Activated CD8-positive, alpha-beta memory T cell treated with anti-CD3 and anti-CD28 coated beads, Interleukin-2, amount 10 ng/mL, durations not matched to agents 7 days and 5 days (primary cell): ENCODE results near the gene FHAD1. TPM values are rescaled to one million over a fixed set of nuclear protein-coding genes. Genes with fewer than 3 reads are reported as not detected.
"Not testable (repeated sequence)": the region's sequence is repeated elsewhere in the genome, so short reads cannot be mapped to it uniquely, and the experiment has no call there.

Source experiments
- ATAC-seq: fragments of 150-1000 bp; cut with Tn5 transposase; one replicate; pipeline ENCODE4 v1.10.0; 2021; ENCODE audit warnings: moderate library complexity
- CTCF ChIA-PET: fragments of 350-600 bp; sonication (Branson Sonifier 250); formaldehyde crosslinking; loops from one replicate; lab custom pipeline; 2021; ENCODE audit warnings: antibody characterized with exemption; lab: Charles Lee
- DNase-seq: peaks from one replicate; pipeline ENCODE4 v3.0.0-alpha.2; 2020
- H3K27ac Mint-ChIP-seq: one replicate; pipeline ENCODE4 v1.8.0; 2021; ENCODE audit warnings: mild to moderate bottlenecking, mixed read lengths
- H3K27me3 Mint-ChIP-seq: one replicate; pipeline ENCODE4 v1.8.0; 2021; ENCODE audit warnings: mixed read lengths
- H3K36me3 Mint-ChIP-seq: one replicate; pipeline ENCODE4 v1.8.0; 2021; ENCODE audit warnings: mild to moderate bottlenecking, mixed read lengths
- H3K4me1 Mint-ChIP-seq: one replicate; pipeline ENCODE4 v1.8.0; 2021; ENCODE audit warnings: mixed read lengths
- H3K4me3 Mint-ChIP-seq: one replicate; pipeline ENCODE4 v1.8.0; 2021; ENCODE audit warnings: mild to moderate bottlenecking, moderate library complexity, mixed read lengths
- H3K9me3 Mint-ChIP-seq: one replicate; pipeline ENCODE4 v1.8.0; 2022; ENCODE audit warnings: low read depth, mixed read lengths
- total RNA-seq, 2 experiments: library from RNA; stranded (reverse); gene quantifications; one replicate each; pipeline ENCODE4 v1.2.3, GENCODE V29; 2021

Gene FHAD1
- total RNA-seq, 2 experiments from 2014 or later: not detected

GRCh38 chr1:15384301-15384901 lies 137.4 kb downstream of the FHAD1 start:
- Mint-ChIP-seq H3K4me3 (peak overlapping the region; percentile 39), H3K4me1 (peaks cover 14% of the 10 kb centered on the region), H3K27me3 (peaks cover 47% of the 10 kb centered on the region), H3K36me3 (no peaks in the 10 kb centered on the region), H3K9me3 (no peaks in the 10 kb centered on the region), H3K27ac (no peak overlapping the region)
- ATAC-seq (no peak), DNase-seq (no peak)
- CTCF ChIA-PET: interaction anchor here (1.5 to 3.3 kb wide), 2 partner anchors 46 to 61 kb away, joined by 4 to 12 read pairs; no protein-coding TSS in a partner anchor

GRCh38 chr1:15385420-15385819 lies 138.4 kb downstream of the FHAD1 start:
- no peak for ATAC-seq
- Mint-ChIP-seq H3K9me3 (no peaks in the 10 kb centered on the region), H3K27me3 (peaks cover 40% of the 10 kb centered on the region), H3K4me3 (no peak overlapping the region), H3K27ac (no peak overlapping the region), H3K4me1 (peaks cover 14% of the 10 kb centered on the region), H3K36me3 (no peaks in the 10 kb centered on the region)
- CTCF ChIA-PET: interaction anchor here (0.8 to 3.3 kb wide), 5 partner anchors 18 to 257 kb away, joined by 3 to 12 read pairs (median 3); partner anchors contain the start of gene CASP9
- DNase-seq: no peak

- DNase-seq: peak; percentile 43
- CTCF ChIA-PET: interaction anchor here (0.8 to 3.3 kb wide), 6 partner anchors 19 to 258 kb away, joined by 3 to 12 read pairs (median 3); partner anchors contain the start of gene CASP9
- ATAC-seq: peak; percentile 27
- H3K27ac Mint-ChIP-seq: no peak overlapping the region
- no peaks in the 10 kb centered on the region for H3K9me3 Mint-ChIP-seq
- H3K4me1 Mint-ChIP-seq: peaks cover 14% of the 10 kb centered on the region
- no peaks in the 10 kb centered on the region for H3K36me3 Mint-ChIP-seq
- no peak overlapping the region for H3K4me3 Mint-ChIP-seq
- peaks cover 40% of the 10 kb centered on the region for H3K27me3 Mint-ChIP-seq
These were observed 139.2 kb downstream of the FHAD1 start for GRCh38 chr1:15386164-15386749.

DNA sequence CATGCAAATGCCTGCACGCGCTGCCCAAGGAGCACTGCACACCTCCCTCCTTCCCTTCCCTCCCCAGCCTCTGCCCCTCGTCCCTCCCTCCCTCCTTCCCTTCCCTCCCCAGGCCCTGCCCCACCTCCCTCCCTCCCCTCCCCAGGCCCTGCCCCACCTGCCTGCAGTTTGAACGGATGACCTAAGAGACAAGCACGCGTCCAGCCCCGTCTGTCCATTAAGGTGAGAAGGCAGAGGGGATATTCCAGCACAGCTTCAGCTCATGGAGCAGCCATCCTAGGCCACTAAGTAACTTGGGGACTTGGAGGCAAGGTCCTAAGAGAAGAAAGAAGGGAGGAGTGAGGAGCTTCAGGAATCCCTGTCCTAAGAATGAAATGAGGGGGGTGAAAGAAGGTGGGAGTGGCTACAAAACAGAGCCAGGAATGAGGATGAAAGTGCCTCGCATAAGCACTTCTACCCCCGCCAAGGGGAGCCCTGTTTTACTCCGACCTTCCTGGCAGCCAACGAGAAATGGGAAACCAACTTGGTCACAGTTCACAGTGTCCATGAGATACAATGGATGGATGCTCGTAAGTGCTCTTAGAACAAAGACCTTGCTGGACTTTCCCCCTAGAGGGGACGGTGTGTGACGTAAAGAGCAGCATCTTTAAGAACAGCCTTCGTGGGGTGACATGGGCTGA lies 141.3 kb downstream of the FHAD1 start:
- peaks cover 14% of the 10 kb centered on the region for H3K4me1 Mint-ChIP-seq
- no peaks in the 10 kb centered on the region for H3K36me3 Mint-ChIP-seq
- H3K4me3 Mint-ChIP-seq: no peak overlapping the region
- no peaks in the 10 kb centered on the region for H3K9me3 Mint-ChIP-seq
- DNase-seq (no peak), ATAC-seq (no peak)
- CTCF ChIA-PET: no interaction called here
- H3K27me3 Mint-ChIP-seq: peaks cover 44% of the 10 kb centered on the region
- H3K27ac Mint-ChIP-seq: no peak overlapping the region

GRCh38 chr1:15389828-15390227 lies 142.8 kb downstream of the FHAD1 start:
- CTCF ChIA-PET: interaction anchor here (1.0 kb wide), 1 partner anchor 46 kb away, joined by 3 read pairs; no protein-coding TSS in a partner anchor
- ATAC-seq, DNase-seq, H3K27ac Mint-ChIP-seq, H3K9me3 Mint-ChIP-seq, H3K36me3 Mint-ChIP-seq, H3K4me3 Mint-ChIP-seq: not testable (repeated sequence)
- H3K4me1 Mint-ChIP-seq: peaks cover 10% of the 10 kb centered on the region
- H3K27me3 Mint-ChIP-seq: peaks cover 38% of the 10 kb centered on the region

DNA sequence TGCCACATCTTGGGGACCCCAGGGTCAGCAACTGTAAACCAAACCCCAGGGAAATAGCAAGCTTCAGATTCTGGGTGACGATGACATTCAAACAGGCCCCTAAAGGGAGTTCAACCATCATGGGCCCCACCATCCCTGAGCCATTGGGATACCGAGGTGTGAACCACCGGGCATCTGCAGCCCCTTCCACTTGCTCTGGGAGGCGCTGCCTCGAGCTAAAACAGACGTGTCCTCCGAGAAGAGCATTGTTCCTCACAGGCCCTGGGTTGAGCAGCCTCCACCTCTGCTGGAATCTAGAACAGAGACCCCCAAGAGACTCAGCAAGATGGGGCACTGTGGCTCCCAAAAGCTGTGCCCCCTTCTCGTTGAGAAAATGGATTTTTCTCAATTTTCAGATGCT lies 143.6 kb downstream of the FHAD1 start:
- Mint-ChIP-seq H3K27me3 (peaks cover 29% of the 10 kb centered on the region), H3K36me3 (no peaks in the 10 kb centered on the region), H3K4me3 (no peak overlapping the region), H3K4me1 (peaks cover 8% of the 10 kb centered on the region), H3K27ac (no peak overlapping the region), H3K9me3 (no peaks in the 10 kb centered on the region)
- CTCF ChIA-PET: no interaction called here
- ATAC-seq (no peak), DNase-seq (no peak)

- no peaks in the 10 kb centered on the region for H3K9me3 Mint-ChIP-seq
- H3K4me3 Mint-ChIP-seq: no peak overlapping the region
- no peak for ATAC-seq
- peaks cover 23% of the 10 kb centered on the region for H3K27me3 Mint-ChIP-seq
- H3K4me1 Mint-ChIP-seq: peaks cover 4% of the 10 kb centered on the region
- CTCF ChIA-PET: no interaction called here
- no peak overlapping the region for H3K27ac Mint-ChIP-seq
- no peaks in the 10 kb centered on the region for H3K36me3 Mint-ChIP-seq
- DNase-seq: no peak
These were observed 144.3 kb downstream of the FHAD1 start for GRCh38 chr1:15391366-15391765.

DNA sequence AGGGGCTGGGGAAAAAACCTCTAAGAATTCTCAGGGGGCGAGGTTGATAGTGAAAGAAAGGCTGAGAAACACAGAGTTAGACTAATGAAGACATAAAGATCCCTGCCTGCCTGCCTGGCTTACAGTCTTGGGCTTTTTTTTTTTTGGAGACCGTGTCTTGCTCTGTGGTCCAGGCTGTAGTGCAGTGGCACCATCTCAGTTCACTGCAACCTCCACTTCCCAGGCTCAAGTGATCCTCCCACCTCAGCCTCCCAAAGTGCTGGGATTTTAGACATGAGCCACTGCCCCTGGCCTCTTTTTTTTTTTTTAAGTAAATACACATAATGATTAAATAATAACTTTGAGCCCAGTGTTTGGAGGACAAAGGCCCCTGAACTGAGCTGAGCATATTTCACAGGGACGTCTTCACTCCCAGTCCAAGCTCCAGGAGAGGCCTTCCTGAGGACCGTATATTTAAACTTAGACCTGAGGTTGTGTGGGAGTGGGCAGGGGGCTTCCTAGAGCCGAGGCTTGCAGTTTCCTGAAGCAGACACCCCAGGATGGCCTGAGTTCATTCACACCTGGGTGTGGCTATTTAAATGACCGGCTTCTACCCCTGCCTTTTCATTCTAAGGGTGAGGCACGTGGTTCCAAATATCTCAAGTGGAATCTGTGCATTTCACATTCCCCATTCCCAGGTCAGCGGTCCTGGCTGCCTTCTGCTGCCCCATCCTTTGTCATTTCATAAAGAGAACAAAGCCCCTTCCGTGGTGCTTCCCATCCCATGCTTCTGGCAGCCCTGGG lies 146.6 kb downstream of the FHAD1 start:
- no peaks in the 10 kb centered on the region for H3K36me3 Mint-ChIP-seq

DNA sequence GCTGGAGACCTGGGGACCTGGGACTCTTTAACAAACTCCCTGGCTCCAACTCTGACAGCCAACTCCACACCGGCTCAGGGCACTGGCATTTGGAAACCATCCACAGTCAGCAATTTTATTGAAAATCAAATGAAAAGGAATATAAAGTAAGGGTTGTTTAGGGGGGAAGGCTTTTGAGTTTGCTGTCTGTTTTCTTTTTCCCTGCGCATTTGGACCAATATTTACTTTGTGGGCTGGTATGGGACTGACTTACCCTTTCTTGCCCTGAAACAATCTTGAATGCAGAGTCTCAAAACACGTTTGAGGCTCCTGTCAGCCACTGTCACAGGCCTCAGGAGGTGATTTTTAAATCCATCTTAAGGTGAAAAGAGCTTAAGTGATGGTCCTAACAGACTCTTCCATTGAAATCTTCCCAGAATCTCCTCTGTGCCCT lies 147.3 kb downstream of the FHAD1 start:
- Mint-ChIP-seq H3K27ac (no peak overlapping the region), H3K27me3 (peaks cover 7% of the 10 kb centered on the region), H3K4me1 (no peaks in the 10 kb centered on the region), H3K36me3 (no peaks in the 10 kb centered on the region), H3K9me3 (peaks cover 4% of the 10 kb centered on the region), H3K4me3 (no peak overlapping the region)
- no peak for ATAC-seq
- CTCF ChIA-PET: no interaction called here
- no peak for DNase-seq

More for the DNA sequence above, 146.6 kb downstream of the FHAD1 start:
- peaks cover 3% of the 10 kb centered on the region for H3K9me3 Mint-ChIP-seq
- CTCF ChIA-PET: no interaction called here
- no peak for ATAC-seq
- H3K4me3 Mint-ChIP-seq: no peak overlapping the region
- no peak for DNase-seq
- peaks cover 7% of the 10 kb centered on the region for H3K27me3 Mint-ChIP-seq
- H3K27ac Mint-ChIP-seq: no peak overlapping the region
- H3K4me1 Mint-ChIP-seq: no peaks in the 10 kb centered on the region

DNA sequence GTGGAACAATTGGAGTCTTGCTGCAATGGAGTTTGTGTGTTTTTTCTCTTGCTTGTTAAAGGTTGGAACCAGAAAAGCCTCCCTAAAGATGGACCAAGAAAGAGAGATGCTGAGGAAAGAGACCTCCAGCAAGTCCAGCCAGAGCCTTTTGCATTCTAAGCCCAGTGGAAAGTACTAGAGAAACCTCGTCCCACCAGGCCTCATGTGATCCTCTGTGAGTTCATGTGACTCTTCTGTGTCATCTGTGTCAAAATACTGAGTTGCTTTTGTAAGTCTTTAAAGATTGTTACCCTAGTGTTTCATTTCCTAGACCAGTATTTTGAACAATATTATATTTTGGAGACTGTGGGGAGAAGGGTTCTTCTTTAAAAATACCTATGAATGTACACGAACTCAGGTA lies 150.2 kb downstream of the FHAD1 start:
- H3K27ac Mint-ChIP-seq: no peak overlapping the region
- H3K27me3 Mint-ChIP-seq: no peaks in the 10 kb centered on the region
- DNase-seq (no peak), ATAC-seq (no peak)
- CTCF ChIA-PET: interaction anchor here (1.4 kb wide), 1 partner anchor 29 kb away, joined by 3 read pairs; no protein-coding TSS in a partner anchor
- H3K4me1 Mint-ChIP-seq: no peaks in the 10 kb centered on the region
- H3K9me3 Mint-ChIP-seq: peaks cover 6% of the 10 kb centered on the region
- H3K36me3 Mint-ChIP-seq: no peaks in the 10 kb centered on the region
- H3K4me3 Mint-ChIP-seq: no peak overlapping the region

GRCh38 chr1:15399710-15400109 lies 152.7 kb downstream of the FHAD1 start:
- no peaks in the 10 kb centered on the region for H3K36me3 Mint-ChIP-seq
- no peak for ATAC-seq
- CTCF ChIA-PET: interaction anchor here (1.2 kb wide), 2 partner anchors 26 to 76 kb away, joined by 3 to 7 read pairs; no protein-coding TSS in a partner anchor

DNA sequence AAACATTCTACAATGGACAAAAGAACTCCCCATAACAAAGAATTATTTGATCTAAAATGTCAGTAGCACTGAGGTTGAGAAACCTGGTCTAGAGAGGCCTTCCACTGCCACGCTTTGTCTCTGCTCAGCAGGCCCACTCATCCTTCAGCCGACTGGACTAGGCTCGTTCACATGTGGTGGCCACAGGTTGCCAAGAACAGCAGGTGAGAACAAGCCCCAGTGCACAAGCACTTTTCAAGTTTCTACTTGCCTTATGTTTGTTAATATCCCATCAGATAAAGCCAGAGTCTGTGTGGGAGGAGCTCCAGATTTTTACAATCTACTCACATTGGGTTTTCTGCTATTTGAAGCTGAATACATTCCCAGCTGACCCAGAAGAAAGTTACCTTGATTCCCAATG lies 153.6 kb downstream of the FHAD1 start:
- CTCF ChIA-PET: interaction anchor here (0.6 to 1.2 kb wide), 2 partner anchors 25 to 77 kb away, joined by 3 to 4 read pairs; no protein-coding TSS in a partner anchor
- Mint-ChIP-seq H3K4me1 (no peaks in the 10 kb centered on the region), H3K27me3 (no peaks in the 10 kb centered on the region), H3K4me3 (no peak overlapping the region), H3K27ac (no peak overlapping the region), H3K9me3 (peaks cover 6% of the 10 kb centered on the region), H3K36me3 (no peaks in the 10 kb centered on the region)
- ATAC-seq: no peak
- no peak for DNase-seq

More at GRCh38 chr1:15399710-15400109, 152.7 kb downstream of the FHAD1 start:
- H3K27me3 Mint-ChIP-seq: no peaks in the 10 kb centered on the region
- no peak overlapping the region for H3K27ac Mint-ChIP-seq
- peaks cover 6% of the 10 kb centered on the region for H3K9me3 Mint-ChIP-seq
- H3K4me1 Mint-ChIP-seq: no peaks in the 10 kb centered on the region
- no peak for DNase-seq
- no peak overlapping the region for H3K4me3 Mint-ChIP-seq
